GM21367 (cell line): ENCODE data around the gene PDE2A.
A peak's percentile ranks its signal among the peaks of the same experiment; 100 is the strongest.

ENCODE experiments used
- ATAC-seq: cut with Tn5 transposase; IDR thresholded peaks from one replicate; pipeline ENCODE4 v1.9.1; 2021; ENCODE audit not compliant: unreplicated experiment

The PDE2A gene

DNA sequence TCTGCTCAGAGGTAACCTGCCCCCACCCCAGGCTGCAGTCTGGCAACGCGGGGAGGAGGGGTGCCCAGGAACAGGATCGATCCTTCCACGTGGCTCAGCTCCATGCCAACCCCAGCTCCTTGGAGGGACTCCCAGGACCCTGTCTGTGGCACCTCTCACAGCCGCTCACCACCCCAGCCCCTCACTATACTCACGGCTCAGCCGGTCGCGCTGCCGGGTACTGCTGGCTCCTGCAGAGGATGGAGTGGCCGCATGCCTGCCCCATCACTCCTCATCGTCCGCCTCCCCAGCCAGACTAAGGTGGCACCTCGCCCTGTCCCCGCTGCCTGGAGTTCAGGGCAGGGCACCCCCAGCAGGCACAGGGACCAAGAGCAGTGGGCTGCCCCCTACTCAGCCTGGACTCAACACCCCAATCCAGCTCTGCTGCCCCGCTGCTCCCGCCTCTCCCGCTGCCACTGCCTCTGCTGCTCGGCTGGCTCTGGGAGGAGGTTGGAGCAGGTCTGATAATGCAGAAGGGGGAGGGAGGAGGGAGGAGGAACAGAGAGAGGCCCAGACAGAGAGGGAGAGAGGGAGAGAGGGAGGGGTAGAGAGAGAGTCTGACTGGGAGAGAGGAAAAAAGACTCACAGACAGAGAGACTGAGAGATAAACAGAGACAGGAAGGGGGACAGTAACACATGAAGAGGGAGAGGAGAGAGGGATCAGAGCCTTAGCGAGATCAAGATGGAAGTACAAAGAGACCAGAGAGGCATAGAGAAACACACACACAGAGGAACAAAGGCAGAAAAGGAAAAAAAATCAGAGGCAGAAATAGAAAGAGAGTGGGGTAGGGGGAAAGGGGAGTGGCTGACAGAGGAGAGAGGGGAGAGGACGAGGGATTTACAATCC is at the start of gene PDE2A:
Gene PDE2A (minus strand): TSS at position 480 of the 886 bp plus-strand sequence. CDS start 215 bp downstream, at position 265.
- no peak for ATAC-seq

DNA sequence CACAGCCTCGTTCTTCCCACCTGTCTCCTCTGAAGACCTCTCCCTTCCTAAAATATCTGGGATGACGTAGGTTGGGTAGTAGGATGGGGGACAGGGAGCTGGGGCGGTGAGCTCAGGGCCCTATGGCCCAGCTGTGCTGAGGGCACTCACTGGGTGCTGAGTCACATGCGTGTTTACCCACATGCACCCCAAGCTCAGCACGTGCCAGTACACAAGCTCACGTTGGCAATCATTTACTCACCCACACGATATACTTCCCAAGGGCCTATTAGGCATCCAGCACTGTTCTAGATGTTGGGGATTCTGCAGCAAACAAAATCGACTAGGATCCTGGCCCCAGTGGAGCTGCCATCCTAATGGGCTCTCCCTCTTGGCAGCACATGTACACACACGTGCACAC is 49.3 kb upstream of the PDE2A start:
- no peak for ATAC-seq

DNA sequence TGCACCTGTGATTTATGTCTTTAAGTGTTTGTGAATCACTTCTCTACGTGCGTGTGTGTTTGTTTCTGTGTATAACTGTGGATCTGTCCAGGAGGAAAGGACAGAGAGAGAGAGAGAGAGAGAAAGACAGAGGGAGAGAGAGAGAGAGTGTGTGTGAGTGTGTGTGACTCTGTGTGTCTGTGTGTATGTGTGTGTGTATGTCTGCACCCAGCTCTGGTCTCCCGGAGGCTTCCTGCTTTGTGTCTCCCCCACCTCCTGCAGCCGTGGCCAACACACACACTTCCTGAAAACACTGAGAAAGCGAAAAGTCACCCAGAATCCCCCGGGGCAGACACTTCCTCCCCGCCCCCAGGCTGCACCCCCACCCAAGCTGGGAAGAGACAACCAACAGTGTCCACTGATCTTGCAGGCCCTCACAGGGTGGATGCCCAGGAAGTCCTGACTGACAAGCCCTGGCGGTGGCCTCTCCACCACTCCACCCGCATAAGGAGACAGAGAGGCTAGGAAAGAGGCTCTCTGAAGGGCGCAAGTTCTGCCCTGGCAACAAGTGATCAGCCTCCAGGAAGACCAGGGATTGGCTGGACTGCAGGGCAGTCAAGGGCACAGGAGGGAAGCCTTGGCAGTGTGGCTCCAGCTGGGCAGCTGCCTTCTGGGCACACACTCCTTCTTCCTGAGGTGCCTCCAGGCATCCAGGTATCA is 48.0 kb upstream of the PDE2A start:
- peak; percentile 59 for ATAC-seq

DNA sequence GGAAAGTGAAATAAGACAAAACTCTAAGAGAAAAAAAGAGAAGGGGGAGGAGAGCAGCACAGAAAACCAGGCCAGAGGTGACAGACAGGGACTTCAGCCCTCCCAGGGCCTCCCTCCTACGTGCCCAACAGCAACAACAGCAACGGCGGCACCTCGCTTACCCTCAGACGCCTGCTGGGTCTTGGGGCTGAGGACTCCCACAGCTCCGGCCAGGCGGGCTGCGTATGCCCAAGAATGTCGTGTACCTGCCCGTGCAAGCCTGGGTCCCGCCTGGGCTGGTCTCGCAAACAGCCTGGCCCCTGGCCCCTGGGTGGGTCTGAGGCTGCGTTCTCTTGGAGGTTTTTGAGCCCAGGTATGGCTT is 47.4 kb upstream of the PDE2A start:
- ATAC-seq, result no peak

DNA sequence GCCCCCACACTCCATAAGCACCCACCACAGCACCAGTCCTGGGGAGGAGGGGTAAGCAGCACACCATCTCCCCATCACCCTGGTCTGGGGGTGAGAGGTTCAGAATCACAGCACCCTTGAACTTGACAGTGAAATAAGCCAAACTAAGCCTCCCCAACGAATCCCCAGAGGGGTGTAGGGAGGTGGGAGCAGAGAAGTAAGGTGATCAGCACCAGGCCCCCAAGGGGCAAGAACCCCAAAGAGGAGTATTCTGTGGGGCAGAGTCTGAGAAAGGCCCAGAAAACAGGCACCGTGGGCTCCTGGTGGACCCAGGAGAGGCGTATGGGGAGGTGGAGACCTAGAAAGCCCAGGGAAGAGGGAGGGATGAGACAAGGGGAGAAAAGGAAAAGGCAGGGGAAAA is 47.1 kb upstream of the PDE2A start:
- ATAC-seq, result no peak

DNA sequence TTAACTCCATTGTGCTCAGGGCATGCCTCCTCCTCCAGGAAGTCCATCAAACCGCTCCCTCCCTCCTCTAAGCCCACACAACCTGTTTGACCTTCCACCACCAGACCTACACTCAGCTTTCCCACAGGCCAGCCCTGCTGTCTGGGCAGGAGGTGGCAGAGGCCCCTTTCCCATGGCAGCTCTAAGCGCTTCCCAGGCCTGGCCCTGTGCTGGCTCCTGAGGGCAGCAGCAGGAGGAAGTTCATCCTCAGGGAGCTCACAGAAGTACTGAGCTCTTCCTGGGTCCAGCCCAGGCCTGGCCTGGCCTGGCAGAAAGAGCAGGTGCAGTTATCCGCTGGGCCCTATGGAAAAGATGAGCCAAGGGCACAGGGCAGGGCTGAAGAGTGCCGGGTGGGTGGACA is 46.6 kb upstream of the PDE2A start:
- no peak for ATAC-seq

DNA sequence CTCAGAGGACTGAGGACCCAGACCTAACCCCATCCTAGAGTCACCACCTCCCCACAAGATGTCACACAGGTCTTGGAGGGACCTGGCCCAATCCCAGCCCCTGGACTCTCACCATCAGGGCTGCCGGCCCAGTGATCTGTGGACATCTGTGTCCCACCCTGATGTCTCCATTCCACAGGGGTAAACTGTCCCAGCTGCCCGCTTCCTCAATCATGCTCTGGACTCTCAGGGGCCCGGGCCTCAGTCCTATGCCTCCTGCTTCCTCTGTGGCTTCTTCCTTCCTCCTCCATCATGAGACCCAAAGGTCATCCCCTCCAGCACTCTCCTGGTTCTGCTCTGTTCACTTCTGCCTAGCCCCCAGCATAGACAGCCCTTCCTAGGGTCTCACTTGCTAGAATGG is 45.8 kb upstream of the PDE2A start:
- ATAC-seq, result no peak

DNA sequence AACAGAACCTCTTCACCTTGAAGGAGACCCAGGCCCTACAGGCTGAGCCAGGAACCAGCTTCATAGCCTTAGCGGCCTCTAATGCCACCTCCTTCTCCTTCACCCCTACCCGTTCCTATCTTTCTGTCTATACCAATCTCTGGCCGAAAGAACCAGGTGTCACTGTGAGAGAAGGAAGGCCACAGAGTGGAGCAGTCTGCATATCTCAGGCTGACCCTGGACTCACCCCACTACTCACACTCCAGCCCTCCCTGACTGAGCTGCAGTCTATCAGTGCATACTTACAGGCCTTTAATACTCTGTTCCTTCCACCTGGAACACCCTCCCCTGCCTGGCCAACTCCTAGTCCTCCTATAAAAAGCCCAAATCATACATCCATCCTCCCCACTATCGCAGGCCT is 45.3 kb upstream of the PDE2A start:
- ATAC-seq, result no peak

DNA sequence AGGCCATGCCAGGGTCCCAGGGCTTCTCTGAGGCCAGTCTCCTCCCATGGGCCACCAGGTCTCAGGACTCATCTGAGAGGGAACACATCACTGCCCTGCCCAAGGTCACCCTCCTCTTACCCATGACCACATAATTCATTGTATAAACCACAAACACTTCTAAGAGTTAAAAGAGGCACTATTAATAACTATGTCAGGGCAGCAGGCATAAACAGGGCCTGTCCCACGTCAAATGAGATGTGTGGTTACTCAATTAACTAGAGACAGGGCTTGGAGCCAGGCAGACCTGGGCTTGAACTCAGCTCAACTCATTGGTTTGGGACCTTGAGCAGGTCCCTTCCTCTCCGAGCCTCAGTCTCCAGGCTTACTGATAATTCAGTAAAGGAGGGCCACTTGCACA is 44.9 kb upstream of the PDE2A start:
- ATAC-seq, result no peak

DNA sequence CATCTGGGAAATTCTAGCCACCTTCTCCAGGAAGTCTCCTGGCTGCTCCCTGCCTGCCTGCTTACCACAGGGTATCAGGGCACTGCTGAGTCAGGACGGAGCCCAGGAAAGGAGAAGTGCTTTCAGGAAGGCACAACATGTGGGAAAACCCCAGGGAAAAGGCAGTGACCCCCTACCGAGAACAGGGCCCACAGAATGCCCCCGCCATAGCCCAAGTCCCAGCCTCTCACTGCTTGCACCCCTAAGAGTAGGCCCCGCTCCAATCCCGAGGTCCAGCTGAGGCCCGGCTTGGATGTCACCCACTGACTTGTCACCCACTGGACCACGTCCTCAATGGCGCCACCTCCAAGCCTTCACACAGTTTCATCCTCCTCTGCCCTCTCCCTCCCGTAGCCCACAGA is 43.9 kb upstream of the PDE2A start:
- no peak for ATAC-seq

DNA sequence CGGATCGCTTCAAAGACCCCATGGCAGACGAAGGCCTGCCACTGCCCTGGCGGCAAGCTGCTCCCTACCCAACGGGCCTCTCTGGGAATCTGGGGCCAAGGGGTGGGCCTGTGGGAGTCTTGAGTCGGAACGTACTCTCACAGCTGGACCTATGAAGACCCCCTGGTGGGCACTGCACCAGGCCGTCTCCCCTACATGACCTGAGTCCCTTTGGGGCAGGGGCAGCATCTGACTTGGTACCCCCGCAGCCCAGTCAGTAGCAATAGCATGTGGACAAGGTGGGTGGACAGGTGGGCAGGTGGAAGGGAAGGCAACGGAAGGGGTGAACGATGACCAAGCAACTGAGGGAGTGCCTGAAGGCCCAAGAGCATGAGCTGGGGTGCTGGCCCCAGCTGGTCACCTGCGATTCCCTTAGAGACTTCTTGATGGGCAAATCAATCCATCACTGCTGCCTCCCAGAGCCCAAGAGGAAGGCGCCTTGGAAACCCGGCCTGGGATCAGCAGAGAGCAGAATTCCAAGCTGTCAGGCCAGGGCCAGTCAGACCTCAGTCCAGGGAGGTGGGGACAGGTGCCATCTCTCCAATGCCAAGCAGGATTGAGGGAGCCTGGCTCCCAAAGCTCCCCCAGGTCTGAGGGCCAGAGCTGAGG is 42.7 kb upstream of the PDE2A start:
- no peak for ATAC-seq

DNA sequence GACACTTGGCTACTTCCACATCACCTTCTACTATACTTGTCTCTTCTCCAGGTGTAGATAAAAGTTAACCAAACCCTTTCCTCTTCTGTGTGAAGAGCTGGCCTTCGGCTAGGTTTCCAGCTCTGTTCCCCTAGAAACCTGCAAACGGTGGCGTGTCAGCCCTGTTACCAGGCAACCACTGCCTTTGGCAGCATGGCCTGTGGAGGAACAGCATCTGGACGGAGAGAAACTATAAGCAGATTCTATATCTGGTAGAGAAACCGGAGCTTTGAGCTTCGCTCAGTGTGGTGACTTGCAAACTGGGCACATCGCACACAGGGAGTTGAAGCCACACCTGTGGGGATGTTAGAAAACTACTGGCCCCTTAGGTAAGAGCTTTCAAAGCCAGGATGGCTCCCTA is 42.1 kb upstream of the PDE2A start:
- no peak for ATAC-seq

DNA sequence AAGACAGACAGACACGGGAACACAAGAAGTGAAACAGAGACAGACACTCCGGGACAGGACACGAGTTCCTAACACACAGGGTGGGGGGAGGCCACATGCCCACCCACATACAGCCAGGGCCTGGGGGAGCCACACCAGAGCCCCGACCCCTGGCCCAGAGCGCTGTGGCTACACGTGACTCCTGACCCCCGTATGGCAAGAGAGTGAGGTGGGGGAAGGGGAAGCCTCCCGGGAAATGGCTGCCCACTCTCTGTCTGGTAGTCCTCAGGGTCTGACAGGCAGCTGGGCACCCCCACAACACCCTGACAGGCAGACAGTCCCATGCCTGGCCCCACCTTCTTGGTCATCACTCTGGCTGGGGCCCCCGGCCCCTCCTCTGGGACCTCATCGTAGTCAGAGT is 38.6 kb upstream of the PDE2A start:
- no peak for ATAC-seq

DNA sequence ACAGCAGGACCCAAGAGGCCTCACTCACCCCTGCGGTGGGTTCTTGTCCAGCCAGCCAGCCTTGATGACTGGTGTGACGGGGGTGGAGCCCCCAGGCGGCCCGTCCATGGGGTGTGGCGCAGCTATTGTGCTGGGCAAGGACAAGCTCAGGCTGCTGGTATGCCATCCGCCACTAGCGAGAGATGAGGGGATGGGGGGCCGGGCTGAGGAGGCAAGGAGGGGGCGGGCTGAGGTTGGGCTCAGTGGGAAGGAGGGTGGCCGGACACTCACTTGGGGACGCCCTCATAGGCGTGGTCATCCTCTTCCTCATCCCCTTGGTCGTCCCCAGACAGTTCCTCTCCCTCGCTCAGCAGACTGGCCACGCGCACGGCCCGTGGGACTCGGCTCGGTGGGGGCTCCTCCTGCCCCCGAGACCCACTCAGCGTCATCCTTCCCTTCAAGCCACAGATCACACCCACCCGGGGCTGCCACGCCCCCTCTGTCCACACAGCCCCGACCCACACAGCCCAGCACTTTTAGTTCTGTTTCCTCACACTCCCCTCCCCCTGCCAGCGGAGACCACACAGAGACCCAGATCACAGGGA is 38.0 kb upstream of the PDE2A start:
- no peak for ATAC-seq

DNA sequence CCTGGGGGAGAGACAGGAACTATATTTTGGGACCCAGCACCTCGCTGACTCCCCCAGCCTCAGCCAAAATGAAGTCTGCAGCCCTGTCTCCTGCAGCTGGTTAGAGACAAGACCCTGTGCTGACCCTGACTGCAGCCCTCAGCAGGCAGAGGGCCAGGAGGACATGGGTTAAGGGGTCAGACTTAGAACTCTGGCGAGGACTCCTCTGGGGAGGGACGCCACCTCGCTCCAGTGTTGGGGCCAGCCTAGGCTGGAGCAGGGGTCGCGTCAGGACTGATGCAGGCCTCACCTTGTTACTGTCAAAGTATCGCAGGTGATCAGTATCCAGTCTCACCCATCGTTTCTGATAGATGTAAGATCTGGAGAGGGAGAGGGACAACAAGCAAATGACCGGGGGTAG is 36.9 kb upstream of the PDE2A start:
- ATAC-seq, result no peak

DNA sequence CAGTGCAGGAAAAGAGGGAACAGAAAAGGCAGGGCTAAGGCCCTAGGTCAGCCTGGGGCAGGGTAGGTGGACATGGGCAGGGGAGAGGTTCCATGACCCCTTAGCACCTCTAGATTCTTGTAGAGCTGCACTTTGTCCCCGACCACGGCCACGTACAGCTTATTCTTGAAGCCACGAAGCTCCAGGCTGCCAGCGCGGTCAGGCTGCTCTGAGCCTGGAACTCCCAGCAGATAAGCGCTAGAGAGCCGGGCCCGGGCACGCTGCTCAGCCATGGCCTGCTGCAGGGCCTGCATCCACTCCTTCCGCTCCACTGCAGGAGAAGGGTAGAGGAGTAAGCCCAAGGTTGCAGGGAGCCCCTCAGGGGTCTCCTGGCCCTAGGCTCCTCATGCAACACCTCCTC is 36.1 kb upstream of the PDE2A start:
- ATAC-seq, result no peak

DNA sequence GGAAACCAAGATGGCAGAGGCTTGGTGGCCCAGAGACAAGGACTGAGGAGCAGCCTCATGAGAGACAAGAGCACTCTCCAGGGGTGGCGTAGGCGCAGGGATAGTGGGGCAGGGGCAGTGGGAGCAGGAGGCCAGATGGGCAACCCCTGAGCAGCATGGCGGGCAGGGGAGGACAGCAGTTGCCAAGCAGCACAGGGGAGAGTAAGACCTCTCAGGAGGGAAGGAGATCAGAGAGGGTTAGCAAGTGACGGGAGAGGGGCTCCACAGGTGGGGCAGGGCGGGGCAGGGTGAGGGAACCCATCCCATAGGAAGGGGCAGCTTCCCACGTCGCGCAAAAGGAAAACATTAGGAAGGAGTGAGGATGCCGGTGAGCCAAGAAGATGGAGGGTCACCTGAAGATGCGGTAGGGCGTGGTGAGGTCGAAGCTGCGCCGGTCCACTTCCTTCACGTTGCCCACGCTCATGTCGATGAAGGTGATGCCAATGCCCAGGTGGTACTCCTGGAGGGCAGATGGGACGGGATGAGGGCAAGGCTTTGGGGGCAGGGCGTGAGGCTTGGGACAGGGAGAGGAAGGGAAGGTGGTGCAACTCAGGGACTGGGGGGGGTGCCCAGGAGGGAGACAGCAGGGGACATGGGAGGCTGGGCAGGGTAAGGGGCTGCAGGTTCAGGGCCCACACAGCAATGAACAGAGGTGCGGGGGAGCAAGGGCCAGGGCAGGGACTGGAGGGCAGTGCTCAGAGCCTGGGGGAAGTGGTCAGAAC is 35.4 kb upstream of the PDE2A start:
- no peak for ATAC-seq

DNA sequence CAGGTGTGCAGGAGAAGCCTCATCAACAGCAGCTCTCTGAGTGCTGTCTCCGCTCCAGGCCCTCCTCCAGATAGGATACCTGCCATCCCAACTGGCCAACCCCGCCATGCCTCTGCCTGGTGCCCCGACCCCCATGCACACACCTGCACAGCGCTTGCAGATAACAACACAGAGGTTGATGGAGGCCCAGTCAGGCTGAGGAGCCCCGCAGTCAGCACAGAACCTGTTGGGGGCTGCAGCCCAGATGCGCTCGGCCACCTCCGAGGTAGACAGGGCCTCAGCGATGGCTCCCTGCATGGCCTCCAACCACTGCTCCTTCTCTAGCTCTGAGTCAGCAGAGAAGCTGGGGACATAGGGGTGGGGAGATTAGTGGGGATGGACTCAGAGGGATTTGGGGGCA is 32.8 kb upstream of the PDE2A start:
- ATAC-seq, result no peak

DNA sequence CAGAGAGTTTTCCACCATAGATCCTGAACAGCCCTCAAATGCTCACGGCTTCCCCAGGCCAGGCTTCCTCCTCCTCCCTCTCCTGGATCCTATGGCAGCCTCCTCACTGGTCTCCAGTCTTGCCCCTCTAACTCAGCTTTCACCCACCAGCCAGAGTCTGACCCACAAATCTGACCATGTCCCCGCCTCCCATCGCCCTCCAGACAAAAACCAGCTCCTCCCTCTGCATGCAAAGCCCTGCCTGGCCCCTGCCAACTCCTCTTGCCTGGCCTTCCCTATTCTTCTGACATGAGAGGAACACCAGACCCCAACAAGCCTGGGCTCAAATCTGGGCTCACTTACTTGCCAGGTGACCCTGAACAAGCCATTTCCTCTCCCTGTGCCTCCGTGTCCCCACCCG is 32.4 kb upstream of the PDE2A start:
- no peak for ATAC-seq

DNA sequence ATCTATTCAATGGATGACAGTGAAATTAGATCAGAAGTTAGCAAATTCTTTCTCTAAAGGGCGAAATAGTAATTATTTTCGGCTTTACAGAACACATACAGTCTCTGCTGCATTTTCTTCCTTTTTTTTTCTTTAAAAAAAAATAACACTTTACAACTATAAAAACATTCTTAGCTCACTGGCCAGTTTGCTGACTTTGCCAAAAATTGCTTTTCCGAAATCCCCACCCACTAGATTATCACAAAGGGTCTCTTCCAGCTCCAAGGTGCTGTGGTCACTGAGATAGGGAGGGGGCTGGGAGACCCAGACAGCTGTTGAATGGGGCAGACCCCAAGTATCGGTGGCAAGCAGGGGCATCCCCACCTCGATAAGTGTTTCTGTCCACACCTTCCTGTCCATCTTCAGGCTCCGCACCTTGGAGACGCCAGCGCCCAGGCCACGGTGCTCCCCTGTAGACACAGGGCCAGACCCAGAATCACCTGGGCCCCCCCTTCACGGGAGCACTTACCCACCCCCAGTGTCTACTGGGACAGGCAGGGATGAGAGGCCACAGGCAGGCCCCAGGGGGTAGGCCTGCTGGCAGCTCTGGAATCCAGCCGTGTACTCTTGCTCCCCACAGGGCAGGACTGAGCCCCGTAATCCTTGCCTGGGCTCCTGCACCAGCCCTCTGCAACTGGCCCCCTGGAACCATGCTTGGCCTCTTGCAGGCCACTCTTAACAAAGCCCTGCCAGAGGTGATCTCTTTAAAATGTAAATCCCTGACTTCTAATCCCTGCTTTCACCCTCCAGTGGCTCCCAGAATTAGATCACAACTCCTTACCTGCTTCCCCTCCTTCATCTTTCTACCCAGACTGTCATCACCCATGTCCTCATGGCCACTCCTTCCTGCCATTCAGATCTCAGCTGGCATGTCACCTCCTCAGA is 31.5 kb upstream of the PDE2A start:
- ATAC-seq, result no peak
